GM18861 (cell line): ENCODE data around the gene LIPA.

Source experiments
- ATAC-seq: cut with Tn5 transposase; IDR thresholded peaks from one replicate; pipeline ENCODE4 v1.9.1; 2021; ENCODE audit not compliant: unreplicated experiment

LIPA gene

GRCh38 chr10:89241486-89242344 lies 9.9 kb downstream of the LIPA start:
- ATAC-seq, result no peak

GRCh38 chr10:89241026-89241425 lies 10.5 kb downstream of the LIPA start:
- no peak for ATAC-seq

GRCh38 chr10:89240519-89240918 lies 11.1 kb downstream of the LIPA start:
- no peak for ATAC-seq

GRCh38 chr10:89238956-89239644 lies 12.5 kb downstream of the LIPA start:
- no peak for ATAC-seq

GRCh38 chr10:89237849-89238248 lies 13.7 kb downstream of the LIPA start:
- no peak for ATAC-seq

GRCh38 chr10:89236226-89236797 lies 15.3 kb downstream of the LIPA start:
- ATAC-seq, result no peak

- ATAC-seq, result no peak
Measured at GRCh38 chr10:89235073-89235798, 16.3 kb downstream of the LIPA start.

GRCh38 chr10:89233033-89233432 lies 18.5 kb downstream of the LIPA start:
- ATAC-seq, result no peak

- no peak for ATAC-seq
Measured at GRCh38 chr10:89228962-89229361, 22.6 kb downstream of the LIPA start.

GRCh38 chr10:89228146-89228545 lies 23.4 kb downstream of the LIPA start:
- no peak for ATAC-seq

- ATAC-seq, result no peak
Measured at GRCh38 chr10:89226891-89227290, 24.7 kb downstream of the LIPA start.

- ATAC-seq, result no peak
Measured at GRCh38 chr10:89224739-89225443, 26.7 kb downstream of the LIPA start.

GRCh38 chr10:89221919-89222318 lies 29.7 kb downstream of the LIPA start:
- ATAC-seq, result no peak

- ATAC-seq, result no peak
Measured at GRCh38 chr10:89219513-89220218, 31.9 kb downstream of the LIPA start.

- no peak for ATAC-seq
Measured at GRCh38 chr10:89217057-89217990, 34.3 kb downstream of the LIPA start.

GRCh38 chr10:89216056-89216455 lies 35.5 kb downstream of the LIPA start:
- no peak for ATAC-seq

- no peak for ATAC-seq
Measured at GRCh38 chr10:89215511-89215910, 36.1 kb downstream of the LIPA start.

- no peak for ATAC-seq
Measured at GRCh38 chr10:89214566-89215165, 36.9 kb downstream of the LIPA start.
